ENCODE data around the gene KCNH3. TPM values are rescaled to one million over a fixed set of nuclear protein-coding genes. Genes with fewer than 3 reads are reported as not detected.

Gene KCNH3
- total and polyA plus RNA-seq, 2 donors from 2014 or later, result 1.4 to 2.8 TPM

- no peak for FAIRE-seq
- no peak overlapping the region for H3K4me3 ChIP-seq (ENCODE audit: low read length in 3 of 3)
- no peak for TF ChIP-seq CTCF (IDR thresholded peaks at IDR 0.05; ENCODE audit: borderline replicate concordance, extremely low read depth, insufficient read depth)
- intact Hi-C loops (cut with DNase I), result no loop called here
- peaks cover 0 to 7% (median 0%) of the 10 kb centered on the region in 3 donors for H3K4me1 ChIP-seq (ENCODE audit: control insufficient read depth in 2 of 3, insufficient read depth in 2 of 3, low read depth in 1 of 3, low read length in 3 of 3)
- H3K27ac ChIP-seq (ENCODE audit: low read depth in 2 of 2, low read length in 2 of 2), result no peak overlapping the region
- no peaks in the 10 kb centered on the region for H3K36me3 ChIP-seq (ENCODE audit: control insufficient read depth in 2 of 3, insufficient read depth in 3 of 3, low read length in 3 of 3)
- no peak for DNase-seq
- H3K27me3 ChIP-seq (ENCODE audit: control insufficient read depth, insufficient read depth, low read length), result no peaks in the 10 kb centered on the region
- no peaks in the 10 kb centered on the region for H3K9me3 ChIP-seq (ENCODE audit: control insufficient read depth in 2 of 3, insufficient read depth in 1 of 3, low read length in 3 of 3)
- H3K9ac ChIP-seq (ENCODE audit: low read length in 3 of 3), result no peak overlapping the region
Measured at GRCh38 chr12:49588281-49588680, 49.5 kb downstream of the KCNH3 start.

- no peak overlapping the region for H3K27ac ChIP-seq (ENCODE audit: low read depth in 2 of 2, low read length in 2 of 2)
Measured at GRCh38 chr12:49588721-49589516, 50.1 kb downstream of the KCNH3 start.

GRCh38 chr12:49598527-49598926 is 59.7 kb downstream of the KCNH3 start:
- no peak for DNase-seq
- Histone ChIP-seq H3K4me1 (ENCODE audit: control insufficient read depth in 2 of 3, insufficient read depth in 2 of 3, low read depth in 1 of 3, low read length in 3 of 3) (no peaks in the 10 kb centered on the region), H3K27me3 (ENCODE audit: control insufficient read depth, insufficient read depth, low read length) (no peaks in the 10 kb centered on the region), H3K27ac (ENCODE audit: low read depth in 2 of 2, low read length in 2 of 2) (no peak overlapping the region), H3K4me3 (ENCODE audit: low read length in 3 of 3) (no peak overlapping the region), H3K9me3 (ENCODE audit: control insufficient read depth in 2 of 3, insufficient read depth in 1 of 3, low read length in 3 of 3) (no peaks in the 10 kb centered on the region), H3K36me3 (ENCODE audit: control insufficient read depth in 2 of 3, insufficient read depth in 3 of 3, low read length in 3 of 3) (no peaks in the 10 kb centered on the region), H3K9ac (ENCODE audit: low read length in 3 of 3) (no peak overlapping the region)
- no peak for FAIRE-seq
- intact Hi-C loops (cut with DNase I), result no loop called here
- TF ChIP-seq CTCF (IDR thresholded peaks at IDR 0.05; ENCODE audit: borderline replicate concordance, extremely low read depth, insufficient read depth), result no peak

More at GRCh38 chr12:49588721-49589516, 50.1 kb downstream of the KCNH3 start:
- H3K27me3 ChIP-seq (ENCODE audit: control insufficient read depth, insufficient read depth, low read length), result no peaks in the 10 kb centered on the region
- H3K9me3 ChIP-seq (ENCODE audit: control insufficient read depth in 2 of 3, insufficient read depth in 1 of 3, low read length in 3 of 3), result no peaks in the 10 kb centered on the region
- no peak for DNase-seq
- TF ChIP-seq CTCF (IDR thresholded peaks at IDR 0.05; ENCODE audit: borderline replicate concordance, extremely low read depth, insufficient read depth), result no peak
- H3K4me3 ChIP-seq (ENCODE audit: low read length in 3 of 3), result no peak overlapping the region
- no peak overlapping the region for H3K9ac ChIP-seq (ENCODE audit: low read length in 3 of 3)
- H3K4me1 ChIP-seq (ENCODE audit: control insufficient read depth in 2 of 3, insufficient read depth in 2 of 3, low read depth in 1 of 3, low read length in 3 of 3), result peaks cover 0 to 1% (median 0%) of the 10 kb centered on the region in 3 donors
- intact Hi-C loops (cut with DNase I), result no loop called here
- H3K36me3 ChIP-seq (ENCODE audit: control insufficient read depth in 2 of 3, insufficient read depth in 3 of 3, low read length in 3 of 3), result no peaks in the 10 kb centered on the region
- no peak for FAIRE-seq

All from kidney (tissue), 14 donors.